Epithelial cell of esophagus (primary cell): ENCODE measurements around the gene SPTB.
A peak's percentile ranks its signal among the peaks of the same experiment; 100 is the strongest.

Source experiments
- DNase-seq: peaks from one replicate; pipeline ENCODE4 v3.0.0; 2010; ENCODE audit warnings: low read depth
- H3K4me3 ChIP-seq: 2 replicates; pipeline ENCODE4 v1.5.1; 2011; ENCODE audit warnings: mild to moderate bottlenecking, low read length, control low read depth
- CTCF ChIP-seq: IDR thresholded peaks from 2 replicates; pipeline ENCODE4 v1.5.1; 2011; ENCODE audit warnings: low read depth, mild to moderate bottlenecking, low read length, control low read depth, inconsistent platforms; ENCODE audit not compliant: insufficient read depth; ENCODE audit errors: missing control alignments

SPTB gene

GRCh38 chr14:64760916-64761315 is 118.8 kb downstream of the SPTB start:
- DNase-seq, result no peak
- no peak overlapping the region for H3K4me3 ChIP-seq
- TF ChIP-seq CTCF, result no peak

DNA sequence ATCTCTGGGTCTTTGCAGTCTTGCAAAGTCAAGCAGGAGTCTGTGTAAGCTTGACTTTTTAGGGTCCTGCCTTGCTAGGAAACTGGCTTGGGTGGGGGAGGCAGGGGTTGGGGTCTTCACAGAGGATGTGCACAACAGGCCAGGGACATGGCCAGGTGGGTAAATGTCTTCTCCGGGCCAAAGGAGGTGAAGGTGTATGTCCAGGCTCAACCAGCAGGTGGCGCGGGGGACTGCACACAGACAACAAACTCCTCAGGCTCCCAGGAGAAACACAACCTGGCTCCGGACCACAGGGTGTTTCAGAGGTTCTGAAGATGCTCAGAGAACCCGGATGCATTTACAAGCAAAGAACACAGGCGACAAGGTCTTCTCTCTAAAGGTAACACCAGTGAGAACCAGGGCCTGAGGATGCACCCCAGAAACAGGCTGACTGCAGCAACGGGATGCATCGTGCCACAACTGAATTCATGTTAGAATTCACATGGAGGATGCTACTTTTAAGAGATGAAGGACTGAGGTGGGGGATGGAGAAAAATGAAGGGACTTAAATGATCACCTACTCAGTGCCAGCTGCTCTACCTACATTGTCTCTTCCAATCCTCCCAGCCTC is 119.5 kb downstream of the SPTB start:
- peak; percentile 70 for DNase-seq
- H3K4me3 ChIP-seq, result no peak overlapping the region
- TF ChIP-seq CTCF, result peak; percentile 73

DNA sequence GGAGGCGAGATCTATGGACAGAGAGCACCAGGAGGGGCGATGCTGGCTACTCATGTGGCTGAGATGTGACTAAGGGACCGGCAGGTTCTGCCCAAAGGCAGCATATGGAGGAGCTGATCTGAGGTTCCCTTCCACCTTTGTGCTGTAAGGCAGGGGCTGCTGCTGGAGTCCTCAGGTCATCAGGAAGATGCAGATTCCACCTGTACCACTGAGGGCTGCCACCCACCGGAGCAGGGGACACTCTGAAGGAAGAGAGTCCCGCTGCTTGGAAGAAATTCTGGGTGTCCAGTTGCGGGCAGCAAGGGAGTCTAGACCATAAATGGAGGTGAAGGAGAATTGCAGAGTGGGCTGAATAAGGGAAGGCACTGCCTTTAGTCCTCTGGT is 120.2 kb downstream of the SPTB start:
- DNase-seq, result no peak
- no peak for TF ChIP-seq CTCF
- no peak overlapping the region for H3K4me3 ChIP-seq

DNA sequence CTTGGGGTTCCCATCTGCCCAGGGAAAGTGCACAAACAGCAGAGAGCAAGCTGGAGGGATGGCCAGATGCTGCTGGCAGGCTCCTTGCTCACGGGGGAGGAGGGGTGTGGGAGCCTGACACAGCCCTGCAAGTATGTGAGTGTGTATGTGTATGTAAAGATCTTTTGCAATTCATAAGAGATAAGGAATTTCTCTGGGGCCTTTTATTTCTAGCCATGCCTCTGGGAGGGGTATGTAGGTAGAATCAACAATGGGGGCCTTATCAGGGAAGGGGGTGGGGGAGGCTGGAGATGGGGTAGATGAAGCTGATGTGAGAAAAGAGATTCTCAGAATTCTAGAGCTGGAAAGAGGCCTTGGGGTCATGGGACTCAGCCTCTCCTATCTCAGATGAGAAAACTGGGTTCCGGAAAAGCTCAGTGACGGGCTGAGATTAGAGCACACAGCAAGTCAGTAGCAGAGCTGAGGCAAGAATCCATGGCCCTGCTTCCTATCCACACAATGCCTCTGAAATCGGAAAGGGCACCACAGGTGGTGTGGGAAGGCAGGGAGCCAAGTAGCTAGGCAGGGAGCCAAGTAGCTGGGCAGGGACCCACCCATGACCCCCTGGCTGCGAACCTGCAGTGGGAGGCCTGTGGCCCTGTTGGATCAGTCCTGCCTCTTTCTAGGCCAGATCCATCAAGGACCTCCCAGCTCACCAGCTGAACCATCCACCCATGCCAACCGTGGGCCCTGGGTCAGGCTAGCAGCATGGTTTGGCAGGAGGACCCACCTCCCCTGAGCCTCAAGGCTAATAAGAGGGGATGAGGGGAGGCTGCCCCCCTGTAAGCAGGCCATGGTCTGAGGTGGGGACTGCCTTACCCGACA is 120.8 kb downstream of the SPTB start:
- TF ChIP-seq CTCF, result no peak
- H3K4me3 ChIP-seq, result no peak overlapping the region
- peak; percentile 95 for DNase-seq

- no peak for TF ChIP-seq CTCF
- H3K4me3 ChIP-seq, result no peak overlapping the region
- peak; percentile 92 for DNase-seq
These were observed 121.6 kb downstream of the SPTB start for GRCh38 chr14:64758025-64758521.

GRCh38 chr14:64757601-64758000 is 122.1 kb downstream of the SPTB start:
- no peak overlapping the region for H3K4me3 ChIP-seq
- TF ChIP-seq CTCF, result no peak
- no peak for DNase-seq
